WTC11 (cell line): ENCODE results near the gene SERPINF2. TPM values are rescaled to one million over a fixed set of nuclear protein-coding genes. Genes with fewer than 3 reads are reported as not detected.

ENCODE experiments used
- ATAC-seq: fragments of 200-7000 bp; cut with Tn5 transposase; 2 replicates; pipeline ENCODE4 v1.10.0; 2021; ENCODE audit warnings: mild to moderate bottlenecking, moderate library complexity
- CTCF ChIA-PET: fragments of 300-600 bp; sonication (Branson Sonifier 250); formaldehyde crosslinking; loops from one replicate; lab custom pipeline; 2021; ENCODE audit warnings: antibody characterized with exemption; lab: Charles Lee
- POLR2A ChIA-PET: fragments of 350-600 bp; sonication (Branson Sonifier 250); formaldehyde crosslinking; loops from one replicate; lab custom pipeline; 2021; ENCODE audit warnings: antibody characterized with exemption; lab: Charles Lee
- DNase-seq: peaks from one replicate; pipeline ENCODE4 v3.0.0; 2021; ENCODE audit warnings: low spot score
- H3K27ac Mint-ChIP-seq: 2 replicates; pipeline ENCODE4 v1.8.0; 2021; ENCODE audit warnings: mixed read lengths
- H3K27me3 Mint-ChIP-seq: 2 replicates; pipeline ENCODE4 v1.8.0; 2021; ENCODE audit warnings: low read depth, mild to moderate bottlenecking, moderate library complexity, mixed read lengths
- H3K36me3 Mint-ChIP-seq: 2 replicates; pipeline ENCODE4 v1.8.0; 2021; ENCODE audit warnings: mixed read lengths
- H3K4me1 Mint-ChIP-seq: 2 replicates; pipeline ENCODE4 v1.8.0; 2022; ENCODE audit warnings: mixed read lengths
- H3K4me3 Mint-ChIP-seq: 2 replicates; pipeline ENCODE4 v1.8.0; 2021; ENCODE audit warnings: mild to moderate bottlenecking, moderate library complexity, mixed read lengths
- H3K9me3 Mint-ChIP-seq: 2 replicates; pipeline ENCODE4 v1.8.0; 2021; ENCODE audit warnings: mixed read lengths
- ATF6 ChIP-seq: sonication (generic); formaldehyde crosslinking; IDR thresholded peaks from 2 replicates; pipeline ENCODE4 v1.8.1; 2023; ENCODE audit warnings: mild to moderate bottlenecking, missing genetic modification reagents
- CREM ChIP-seq: sonication (generic); formaldehyde crosslinking; IDR thresholded peaks from 2 replicates; pipeline ENCODE4 v1.8.1; 2022; ENCODE audit warnings: mild to moderate bottlenecking, missing genetic modification reagents, moderate library complexity
- GABPB1 ChIP-seq: sonication (generic); formaldehyde crosslinking; IDR thresholded peaks from 2 replicates; pipeline ENCODE4 v1.8.1; 2023; ENCODE audit warnings: mild to moderate bottlenecking, missing genetic modification reagents
- HMGA2 ChIP-seq: fragments of 250-450 bp; sonication (Bioruptor Pico); IDR thresholded peaks from 2 replicates; pipeline ENCODE4 v1.4.0; 2021; ENCODE audit warnings: mild to moderate bottlenecking, moderate library complexity
- IRF2 ChIP-seq: sonication (generic); formaldehyde crosslinking; IDR thresholded peaks from 2 replicates; pipeline ENCODE4 v1.8.0; 2022; ENCODE audit warnings: low read depth, missing genetic modification reagents, borderline replicate concordance
- NR3C1 ChIP-seq: sonication (generic); formaldehyde crosslinking; conservative IDR thresholded peaks from 2 replicates; pipeline ENCODE4 v1.8.1; 2023; ENCODE audit warnings: low read depth, mild to moderate bottlenecking, missing genetic modification reagents
- TEAD1 ChIP-seq: sonication (generic); formaldehyde crosslinking; IDR thresholded peaks from 2 replicates; pipeline ENCODE4 v1.8.0; 2022; ENCODE audit warnings: mild to moderate bottlenecking, missing genetic modification reagents
- ZMAT4 ChIP-seq: fragments of 250-450 bp; sonication (Bioruptor Pico); IDR thresholded peaks from 2 replicates; pipeline ENCODE4 v1.9.0; 2021; ENCODE audit warnings: mild to moderate bottlenecking
- ZNF317 ChIP-seq: sonication (generic); formaldehyde crosslinking; IDR thresholded peaks from 2 replicates; pipeline ENCODE4 v1.8.1; 2023; ENCODE audit warnings: low read depth, mild to moderate bottlenecking, moderate library complexity, missing genetic modification reagents, borderline replicate concordance
- total RNA-seq: library from RNA; stranded (reverse); gene quantifications from 3 replicates; pipeline ENCODE4 v1.2.3, GENCODE V29; 2021
- TF ChIP-seq, protein P1 (sequence below): fragments of 200-600 bp; IDR thresholded peaks from 2 replicates; pipeline ENCODE4 v1.8.0; 2022; ENCODE audit warnings: antibody characterized with exemption
- TF ChIP-seq, protein P2 (sequence below): sonication (generic); formaldehyde crosslinking; IDR thresholded peaks from 2 replicates; pipeline ENCODE4 v1.8.0; 2023; ENCODE audit warnings: missing genetic modification reagents, mild to moderate bottlenecking, borderline replicate concordance
- TF ChIP-seq, protein P3 (sequence below): sonication (generic); formaldehyde crosslinking; conservative IDR thresholded peaks from 2 replicates; pipeline ENCODE4 v1.8.1; 2023; ENCODE audit warnings: mild to moderate bottlenecking, low read depth, missing genetic modification reagents, moderate library complexity
- TF ChIP-seq, protein P4 (sequence below): sonication (generic); formaldehyde crosslinking; IDR thresholded peaks from 2 replicates; pipeline ENCODE4 v1.8.0; 2022; ENCODE audit warnings: missing genetic modification reagents

The SERPINF2 gene
- total RNA-seq, 1 experiment from 2014 or later: 1.6 TPM

DNA sequence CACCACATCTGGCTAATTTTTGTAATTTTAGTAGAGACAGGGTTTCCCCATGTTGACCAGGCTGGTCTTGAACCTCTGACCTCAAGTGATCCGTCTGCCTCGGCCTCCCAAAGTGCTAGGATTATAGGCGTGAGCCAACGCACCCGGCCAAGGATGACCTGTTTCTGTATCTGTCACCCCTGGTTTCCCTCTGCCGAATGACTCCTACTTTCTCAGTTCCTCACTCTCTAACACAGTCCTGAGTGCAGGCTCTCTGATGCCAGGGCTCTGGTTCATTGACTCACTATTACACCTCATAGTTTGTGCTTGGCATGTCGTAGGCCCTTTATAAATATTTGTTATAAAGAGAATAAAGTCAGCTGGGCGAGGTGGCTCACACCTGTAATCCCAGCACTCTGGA is 47.3 kb upstream of the SERPINF2 start:
- H3K36me3 Mint-ChIP-seq: peaks cover 10% of the 10 kb centered on the region
- DNase-seq (no peak), ATAC-seq (no peak)
- ChIA-PET POLR2A (no interaction called here), CTCF (no interaction called here)
- no peak overlapping the region for H3K4me3 Mint-ChIP-seq
- no peak for TF ChIP-seq TEAD1
- TF ChIP-seq, protein P1, sequence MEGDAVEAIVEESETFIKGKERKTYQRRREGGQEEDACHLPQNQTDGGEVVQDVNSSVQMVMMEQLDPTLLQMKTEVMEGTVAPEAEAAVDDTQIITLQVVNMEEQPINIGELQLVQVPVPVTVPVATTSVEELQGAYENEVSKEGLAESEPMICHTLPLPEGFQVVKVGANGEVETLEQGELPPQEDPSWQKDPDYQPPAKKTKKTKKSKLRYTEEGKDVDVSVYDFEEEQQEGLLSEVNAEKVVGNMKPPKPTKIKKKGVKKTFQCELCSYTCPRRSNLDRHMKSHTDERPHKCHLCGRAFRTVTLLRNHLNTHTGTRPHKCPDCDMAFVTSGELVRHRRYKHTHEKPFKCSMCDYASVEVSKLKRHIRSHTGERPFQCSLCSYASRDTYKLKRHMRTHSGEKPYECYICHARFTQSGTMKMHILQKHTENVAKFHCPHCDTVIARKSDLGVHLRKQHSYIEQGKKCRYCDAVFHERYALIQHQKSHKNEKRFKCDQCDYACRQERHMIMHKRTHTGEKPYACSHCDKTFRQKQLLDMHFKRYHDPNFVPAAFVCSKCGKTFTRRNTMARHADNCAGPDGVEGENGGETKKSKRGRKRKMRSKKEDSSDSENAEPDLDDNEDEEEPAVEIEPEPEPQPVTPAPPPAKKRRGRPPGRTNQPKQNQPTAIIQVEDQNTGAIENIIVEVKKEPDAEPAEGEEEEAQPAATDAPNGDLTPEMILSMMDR: no peak
- no peak for TF ChIP-seq ZNF317 (CRISPR knock-in tag)
- TF ChIP-seq, protein P2, sequence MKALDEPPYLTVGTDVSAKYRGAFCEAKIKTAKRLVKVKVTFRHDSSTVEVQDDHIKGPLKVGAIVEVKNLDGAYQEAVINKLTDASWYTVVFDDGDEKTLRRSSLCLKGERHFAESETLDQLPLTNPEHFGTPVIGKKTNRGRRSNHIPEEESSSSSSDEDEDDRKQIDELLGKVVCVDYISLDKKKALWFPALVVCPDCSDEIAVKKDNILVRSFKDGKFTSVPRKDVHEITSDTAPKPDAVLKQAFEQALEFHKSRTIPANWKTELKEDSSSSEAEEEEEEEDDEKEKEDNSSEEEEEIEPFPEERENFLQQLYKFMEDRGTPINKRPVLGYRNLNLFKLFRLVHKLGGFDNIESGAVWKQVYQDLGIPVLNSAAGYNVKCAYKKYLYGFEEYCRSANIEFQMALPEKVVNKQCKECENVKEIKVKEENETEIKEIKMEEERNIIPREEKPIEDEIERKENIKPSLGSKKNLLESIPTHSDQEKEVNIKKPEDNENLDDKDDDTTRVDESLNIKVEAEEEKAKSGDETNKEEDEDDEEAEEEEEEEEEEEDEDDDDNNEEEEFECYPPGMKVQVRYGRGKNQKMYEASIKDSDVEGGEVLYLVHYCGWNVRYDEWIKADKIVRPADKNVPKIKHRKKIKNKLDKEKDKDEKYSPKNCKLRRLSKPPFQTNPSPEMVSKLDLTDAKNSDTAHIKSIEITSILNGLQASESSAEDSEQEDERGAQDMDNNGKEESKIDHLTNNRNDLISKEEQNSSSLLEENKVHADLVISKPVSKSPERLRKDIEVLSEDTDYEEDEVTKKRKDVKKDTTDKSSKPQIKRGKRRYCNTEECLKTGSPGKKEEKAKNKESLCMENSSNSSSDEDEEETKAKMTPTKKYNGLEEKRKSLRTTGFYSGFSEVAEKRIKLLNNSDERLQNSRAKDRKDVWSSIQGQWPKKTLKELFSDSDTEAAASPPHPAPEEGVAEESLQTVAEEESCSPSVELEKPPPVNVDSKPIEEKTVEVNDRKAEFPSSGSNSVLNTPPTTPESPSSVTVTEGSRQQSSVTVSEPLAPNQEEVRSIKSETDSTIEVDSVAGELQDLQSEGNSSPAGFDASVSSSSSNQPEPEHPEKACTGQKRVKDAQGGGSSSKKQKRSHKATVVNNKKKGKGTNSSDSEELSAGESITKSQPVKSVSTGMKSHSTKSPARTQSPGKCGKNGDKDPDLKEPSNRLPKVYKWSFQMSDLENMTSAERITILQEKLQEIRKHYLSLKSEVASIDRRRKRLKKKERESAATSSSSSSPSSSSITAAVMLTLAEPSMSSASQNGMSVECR: no peak
- no peak overlapping the region for H3K27ac Mint-ChIP-seq
- no peaks in the 10 kb centered on the region for H3K4me1 Mint-ChIP-seq
- H3K27me3 Mint-ChIP-seq: peaks cover 6% of the 10 kb centered on the region
- H3K9me3 Mint-ChIP-seq: peaks cover 18% of the 10 kb centered on the region

GRCh38 chr17:1697681-1698080 is 45.0 kb upstream of the SERPINF2 start:
- no peaks in the 10 kb centered on the region; the same call in none of the 2 replicates for H3K27me3 Mint-ChIP-seq
- H3K4me3 Mint-ChIP-seq: no peak overlapping the region
- ATAC-seq: no peak
- DNase-seq: no peak
- no peak overlapping the region; the same call in 1 of the 2 replicates for H3K27ac Mint-ChIP-seq
- peaks cover 1% of the 10 kb centered on the region; the same call in 1 of the 2 replicates for H3K36me3 Mint-ChIP-seq
- H3K9me3 Mint-ChIP-seq: peaks cover 7% of the 10 kb centered on the region
- CTCF ChIA-PET: interaction anchor here (0.9 to 2.2 kb wide), 2 partner anchors 16 to 48 kb away, joined by 3 to 8 read pairs; partner anchors contain the start of gene RILP
- POLR2A ChIA-PET: no interaction called here
- H3K4me1 Mint-ChIP-seq: no peaks in the 10 kb centered on the region
- TF ChIP-seq, protein P3, sequence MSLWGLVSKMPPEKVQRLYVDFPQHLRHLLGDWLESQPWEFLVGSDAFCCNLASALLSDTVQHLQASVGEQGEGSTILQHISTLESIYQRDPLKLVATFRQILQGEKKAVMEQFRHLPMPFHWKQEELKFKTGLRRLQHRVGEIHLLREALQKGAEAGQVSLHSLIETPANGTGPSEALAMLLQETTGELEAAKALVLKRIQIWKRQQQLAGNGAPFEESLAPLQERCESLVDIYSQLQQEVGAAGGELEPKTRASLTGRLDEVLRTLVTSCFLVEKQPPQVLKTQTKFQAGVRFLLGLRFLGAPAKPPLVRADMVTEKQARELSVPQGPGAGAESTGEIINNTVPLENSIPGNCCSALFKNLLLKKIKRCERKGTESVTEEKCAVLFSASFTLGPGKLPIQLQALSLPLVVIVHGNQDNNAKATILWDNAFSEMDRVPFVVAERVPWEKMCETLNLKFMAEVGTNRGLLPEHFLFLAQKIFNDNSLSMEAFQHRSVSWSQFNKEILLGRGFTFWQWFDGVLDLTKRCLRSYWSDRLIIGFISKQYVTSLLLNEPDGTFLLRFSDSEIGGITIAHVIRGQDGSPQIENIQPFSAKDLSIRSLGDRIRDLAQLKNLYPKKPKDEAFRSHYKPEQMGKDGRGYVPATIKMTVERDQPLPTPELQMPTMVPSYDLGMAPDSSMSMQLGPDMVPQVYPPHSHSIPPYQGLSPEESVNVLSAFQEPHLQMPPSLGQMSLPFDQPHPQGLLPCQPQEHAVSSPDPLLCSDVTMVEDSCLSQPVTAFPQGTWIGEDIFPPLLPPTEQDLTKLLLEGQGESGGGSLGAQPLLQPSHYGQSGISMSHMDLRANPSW: no peak
- no peak for TF ChIP-seq GABPB1 (CRISPR knock-in tag)
- TF ChIP-seq HMGA2: no peak
- no peak for TF ChIP-seq NR3C1 (CRISPR knock-in tag)
- TF ChIP-seq, protein P2: no peak
- no peak for TF ChIP-seq IRF2
- no peak for TF ChIP-seq ZMAT4 (CRISPR knock-in tag)
- no peak for TF ChIP-seq ATF6 (CRISPR knock-in tag)
- TF ChIP-seq, protein P4, sequence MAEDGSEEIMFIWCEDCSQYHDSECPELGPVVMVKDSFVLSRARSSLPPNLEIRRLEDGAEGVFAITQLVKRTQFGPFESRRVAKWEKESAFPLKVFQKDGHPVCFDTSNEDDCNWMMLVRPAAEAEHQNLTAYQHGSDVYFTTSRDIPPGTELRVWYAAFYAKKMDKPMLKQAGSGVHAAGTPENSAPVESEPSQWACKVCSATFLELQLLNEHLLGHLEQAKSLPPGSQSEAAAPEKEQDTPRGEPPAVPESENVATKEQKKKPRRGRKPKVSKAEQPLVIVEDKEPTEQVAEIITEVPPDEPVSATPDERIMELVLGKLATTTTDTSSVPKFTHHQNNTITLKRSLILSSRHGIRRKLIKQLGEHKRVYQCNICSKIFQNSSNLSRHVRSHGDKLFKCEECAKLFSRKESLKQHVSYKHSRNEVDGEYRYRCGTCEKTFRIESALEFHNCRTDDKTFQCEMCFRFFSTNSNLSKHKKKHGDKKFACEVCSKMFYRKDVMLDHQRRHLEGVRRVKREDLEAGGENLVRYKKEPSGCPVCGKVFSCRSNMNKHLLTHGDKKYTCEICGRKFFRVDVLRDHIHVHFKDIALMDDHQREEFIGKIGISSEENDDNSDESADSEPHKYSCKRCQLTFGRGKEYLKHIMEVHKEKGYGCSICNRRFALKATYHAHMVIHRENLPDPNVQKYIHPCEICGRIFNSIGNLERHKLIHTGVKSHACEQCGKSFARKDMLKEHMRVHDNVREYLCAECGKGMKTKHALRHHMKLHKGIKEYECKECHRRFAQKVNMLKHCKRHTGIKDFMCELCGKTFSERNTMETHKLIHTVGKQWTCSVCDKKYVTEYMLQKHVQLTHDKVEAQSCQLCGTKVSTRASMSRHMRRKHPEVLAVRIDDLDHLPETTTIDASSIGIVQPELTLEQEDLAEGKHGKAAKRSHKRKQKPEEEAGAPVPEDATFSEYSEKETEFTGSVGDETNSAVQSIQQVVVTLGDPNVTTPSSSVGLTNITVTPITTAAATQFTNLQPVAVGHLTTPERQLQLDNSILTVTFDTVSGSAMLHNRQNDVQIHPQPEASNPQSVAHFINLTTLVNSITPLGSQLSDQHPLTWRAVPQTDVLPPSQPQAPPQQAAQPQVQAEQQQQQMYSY (CRISPR knock-in tag): no peak
- TF ChIP-seq CREM (CRISPR knock-in tag): no peak
